HL-60/S4 treated with phorbol 12-myristate 13-acetate at 8.2 ng/mL for 4 days and 3 days (cell line): Measurements from ENCODE around the gene CCDC159.
"Not testable (repeated sequence)": the region's sequence is repeated elsewhere in the genome, so short reads cannot be mapped to it uniquely, and the experiment has no call there.

Experiments
- in situ Hi-C: fragments of 300-500 bp; cut with MboI; formaldehyde crosslinking; loops from 2 replicates; pipeline ENCODE4 v1.15.0; 2022; ENCODE audit warnings: low sequenced_read_pairs

CCDC159 gene

GRCh38 chr19:11346104-11346940, at the start of gene CCDC159, which contains the start of gene TMEM205:
Gene CCDC159, plus strand, starts transcription at chr19:11346519. Its CDS starts 88 bp downstream, at chr19:11346607.
Gene TMEM205, minus strand, starts transcription at chr19:11346268. Its CDS starts 649 bp downstream, at chr19:11345619.
- in situ Hi-C loops = no loop called here

GRCh38 chr19:11299946-11300810, 46.1 kb upstream of the CCDC159 start:
- in situ Hi-C loops = no loop called here

- in situ Hi-C loops = no loop called here
These were observed 45.6 kb upstream of the CCDC159 start for GRCh38 chr19:11300811-11301120.

DNA sequence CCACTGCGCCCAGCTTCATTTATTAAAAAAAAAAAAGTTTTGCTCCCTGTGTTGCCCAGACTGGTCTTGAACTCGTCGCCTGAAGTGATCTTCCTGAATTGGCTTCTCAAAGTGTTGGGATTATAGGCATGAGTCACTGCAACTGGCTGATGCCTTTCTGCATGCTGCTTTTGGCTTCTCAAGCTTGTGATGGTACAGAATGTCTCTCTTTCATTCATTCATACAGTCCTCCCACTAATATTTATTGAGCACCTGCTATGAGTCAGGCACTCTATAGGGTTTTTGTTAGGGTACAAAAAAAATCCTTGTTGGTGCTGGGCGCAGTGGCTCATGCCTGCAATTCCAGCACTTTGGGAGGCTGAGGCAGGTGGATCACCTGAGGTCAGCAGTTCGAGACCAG, 41.4 kb upstream of the CCDC159 start:
- in situ Hi-C loops = no loop called here

GRCh38 chr19:11306337-11306736, 40.0 kb upstream of the CCDC159 start:
- in situ Hi-C loops = no loop called here

GRCh38 chr19:11320278-11320995, 25.9 kb upstream of the CCDC159 start:
- in situ Hi-C loops = not testable (repeated sequence)

DNA sequence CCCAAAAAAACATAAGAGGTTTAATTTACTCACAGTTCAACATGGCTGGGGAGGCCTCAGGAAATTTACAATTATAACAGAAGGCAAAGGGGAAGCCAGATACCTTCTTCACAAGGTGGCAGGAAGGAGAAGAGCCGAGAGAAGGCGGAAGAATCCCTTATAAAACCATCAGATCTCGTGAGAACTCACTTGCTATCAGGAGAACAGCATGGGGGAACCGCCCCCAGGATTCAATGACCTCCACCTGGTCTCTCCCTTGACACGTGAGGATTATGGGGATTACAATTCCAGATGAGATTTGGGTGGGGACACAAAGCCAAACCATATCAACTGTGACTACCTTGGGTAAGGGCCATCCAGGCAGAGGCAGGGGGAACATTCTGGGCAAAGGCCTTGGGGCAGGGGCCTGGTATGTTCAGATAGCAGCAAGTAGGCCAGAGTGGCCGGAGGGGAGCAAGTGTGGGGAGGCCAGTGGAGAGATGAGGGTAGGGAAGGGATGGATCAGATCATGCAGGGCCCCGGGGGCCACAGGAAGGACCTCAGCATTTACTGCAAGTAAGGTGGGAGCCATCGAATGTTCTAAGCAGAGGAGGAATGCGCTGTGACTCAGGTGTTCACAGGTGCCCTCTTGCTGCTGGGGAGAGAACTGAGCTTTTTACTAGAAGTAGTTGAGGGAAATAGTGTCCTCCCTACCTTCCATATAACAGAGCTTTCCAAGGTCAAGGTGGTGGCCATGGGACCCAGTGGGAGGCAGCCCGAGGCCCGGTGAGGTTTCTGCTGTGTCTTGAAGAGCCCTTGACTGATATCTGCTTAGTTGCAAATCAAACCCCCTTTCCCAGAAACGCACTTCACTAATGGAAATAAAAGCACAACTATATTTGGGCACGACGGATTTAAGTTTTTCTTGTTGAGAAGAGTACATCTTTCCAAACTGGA, 24.9 kb upstream of the CCDC159 start:
- in situ Hi-C loops = no loop called here

- in situ Hi-C loops = no loop called here
These were observed 23.9 kb upstream of the CCDC159 start for GRCh38 chr19:11322269-11323024.

- in situ Hi-C loops = no loop called here
These were observed 22.7 kb upstream of the CCDC159 start for GRCh38 chr19:11323601-11324078.

GRCh38 chr19:11324079-11324661, 22.1 kb upstream of the CCDC159 start:
- in situ Hi-C loops = no loop called here

DNA sequence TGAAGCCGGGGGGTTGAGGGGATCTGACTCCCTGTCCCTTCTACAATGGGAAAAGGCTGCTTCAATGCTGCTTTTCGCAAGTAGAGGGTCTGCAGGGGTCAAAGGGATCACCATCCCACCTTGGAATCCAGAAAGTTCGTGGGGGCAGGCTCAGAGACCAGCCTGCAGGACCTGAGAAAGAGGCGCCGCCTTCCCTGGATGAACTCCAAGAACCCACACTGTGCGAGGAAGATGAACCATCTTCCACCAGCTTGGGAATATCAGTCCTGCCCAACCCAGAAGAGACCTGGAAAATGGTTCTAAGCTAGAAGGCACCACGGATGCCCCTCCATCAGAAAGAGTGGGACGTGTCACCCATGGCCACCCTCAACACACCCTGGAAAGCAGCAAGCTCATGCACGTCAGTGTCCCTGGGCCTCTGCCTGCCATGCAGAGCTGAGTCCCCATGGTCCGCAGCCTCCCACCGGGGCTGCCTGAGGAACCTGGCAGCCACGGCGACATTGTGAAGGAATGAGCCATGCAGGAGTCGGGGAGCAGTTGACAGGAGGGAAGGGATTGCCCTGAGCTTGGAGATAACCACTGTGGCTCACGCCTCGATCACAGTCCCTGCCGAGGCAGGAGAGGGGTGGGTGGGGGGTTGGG, 21.4 kb upstream of the CCDC159 start:
- in situ Hi-C loops = no loop called here

DNA sequence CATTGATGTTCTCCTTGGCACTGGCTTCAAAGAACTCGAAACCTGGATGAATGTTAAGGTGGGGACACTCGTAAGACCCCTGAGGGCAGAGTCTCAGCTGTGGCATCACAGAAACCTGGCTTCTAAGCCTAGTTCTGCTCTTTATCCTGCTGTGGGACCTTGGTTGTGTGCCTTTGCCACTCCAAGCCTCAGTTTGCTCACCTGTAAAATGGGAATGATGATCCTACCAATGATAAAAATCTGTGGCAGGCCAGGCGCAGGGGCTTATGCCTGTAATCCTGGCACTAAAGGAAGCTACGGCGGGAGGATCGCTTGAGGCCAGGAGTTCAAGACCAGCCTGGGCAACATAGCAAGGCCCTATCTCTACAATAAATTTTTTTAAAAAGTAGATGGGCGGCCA, 20.8 kb upstream of the CCDC159 start:
- in situ Hi-C loops = no loop called here

DNA sequence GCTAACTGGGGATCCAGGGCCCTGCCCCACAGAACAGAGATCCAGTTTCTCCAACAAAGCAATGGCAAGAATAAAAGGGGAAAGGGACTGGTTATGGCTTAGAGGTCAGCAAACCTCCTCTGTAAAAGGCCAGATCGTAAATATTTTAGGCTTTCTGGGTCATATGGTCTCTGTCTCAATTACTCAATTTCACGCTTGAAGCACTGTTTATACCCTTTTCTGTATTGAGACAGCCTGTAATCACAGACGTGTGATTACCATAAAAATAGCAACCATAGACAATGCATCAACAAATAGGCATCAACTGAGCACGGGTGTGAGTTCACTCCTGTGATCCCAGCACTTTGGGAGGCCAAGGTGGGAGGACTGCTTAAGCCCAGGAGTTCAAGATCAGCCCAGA, 16.2 kb upstream of the CCDC159 start:
- in situ Hi-C loops = no loop called here

DNA sequence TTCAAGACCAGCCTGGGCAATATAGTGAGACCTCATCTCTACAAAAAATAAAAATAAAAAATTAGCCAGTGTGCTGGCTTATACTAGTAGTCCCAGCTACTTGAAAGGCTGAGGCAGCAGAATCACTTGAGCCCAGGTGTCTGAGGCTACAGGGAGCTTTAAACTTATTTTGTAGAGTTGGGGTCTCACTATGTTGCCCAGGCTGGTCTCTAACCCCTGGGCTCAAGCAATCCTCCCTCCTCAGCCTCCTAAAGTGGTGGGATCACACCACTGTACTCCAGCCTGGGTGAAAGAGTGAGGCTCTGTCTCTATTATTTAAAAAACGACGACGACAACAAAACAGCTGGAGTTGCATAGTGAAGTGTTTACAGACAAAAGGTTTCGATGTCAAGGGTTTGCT, 14.8 kb upstream of the CCDC159 start:
- in situ Hi-C loops = no loop called here

DNA sequence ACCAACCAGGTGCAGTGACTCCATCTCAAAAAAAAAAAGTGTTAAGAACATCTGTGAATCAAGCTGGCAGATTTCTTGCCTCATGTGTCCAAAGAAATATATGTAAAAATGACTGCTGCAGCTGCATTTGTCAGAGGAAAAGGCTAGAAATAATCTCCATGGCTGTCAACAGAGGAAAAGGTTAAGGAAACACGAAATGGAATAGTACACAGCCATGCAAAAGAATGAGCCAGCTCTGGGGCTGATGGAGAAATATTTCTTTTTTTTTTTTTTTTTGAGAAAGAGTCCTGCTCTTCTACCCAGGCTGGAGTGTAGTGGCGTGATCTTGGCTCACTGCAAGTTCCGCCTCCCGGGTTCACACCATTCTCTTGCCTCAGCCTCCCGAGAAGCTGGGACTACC, 13.5 kb upstream of the CCDC159 start:
- in situ Hi-C loops = no loop called here

- in situ Hi-C loops = not testable (repeated sequence)
These were observed 12.5 kb upstream of the CCDC159 start for GRCh38 chr19:11333838-11334237.

- in situ Hi-C loops = no loop called here
These were observed 10.7 kb upstream of the CCDC159 start for GRCh38 chr19:11335449-11336146.

- in situ Hi-C loops = no loop called here
These were observed 9.2 kb upstream of the CCDC159 start for GRCh38 chr19:11337080-11337479.
